HCT116 (cell line): ENCODE results near the gene SUPT4H1.

ENCODE experiments used
- CTCF ChIP-seq, 3 experiments: fragments of 200-600 bp in 1 of 3; sonication (generic) in 1 of 3; IDR thresholded peaks in 2 of 3; conservative IDR thresholded peaks in 1 of 3; 2 replicates each; pipeline ENCODE4 v1.5.1; 2012 to 2017; ENCODE audit warnings: low read depth in 2 of 3, low read length in 2 of 3, antibody characterized with exemption in 1 of 3, borderline replicate concordance in 1 of 3, control low read depth in 1 of 3, mild to moderate bottlenecking in 1 of 3, mixed read lengths in 1 of 3, mixed run types in 1 of 3, moderate library complexity in 1 of 3; ENCODE audit not compliant: insufficient read depth in 1 of 3
- EGR1 ChIP-seq: IDR thresholded peaks from 2 replicates; pipeline ENCODE4 v1.6.1; 2012; ENCODE audit warnings: low read depth
- EZH2 ChIP-seq: fragments of 200-600 bp; sonication (generic); IDR thresholded peaks from 2 replicates; pipeline ENCODE4 v1.6.1; 2017; ENCODE audit warnings: antibody characterized with exemption, mixed run types
- JUND ChIP-seq: IDR thresholded peaks from 2 replicates; pipeline ENCODE4 v1.6.1; 2012
- POLR2A ChIP-seq: IDR thresholded peaks from 2 replicates; pipeline ENCODE4 v1.7.0; 2011; ENCODE audit warnings: borderline replicate concordance; ENCODE audit not compliant: insufficient read depth, insufficient read length; ENCODE audit errors: extremely low read depth
- SP1 ChIP-seq: IDR thresholded peaks from 2 replicates; pipeline ENCODE4 v1.6.1; 2012; ENCODE audit warnings: low read depth
- TF ChIP-seq, protein P1 (sequence below): IDR thresholded peaks from 2 replicates; pipeline ENCODE4 v1.6.1; 2012; ENCODE audit warnings: low read depth

DNA sequence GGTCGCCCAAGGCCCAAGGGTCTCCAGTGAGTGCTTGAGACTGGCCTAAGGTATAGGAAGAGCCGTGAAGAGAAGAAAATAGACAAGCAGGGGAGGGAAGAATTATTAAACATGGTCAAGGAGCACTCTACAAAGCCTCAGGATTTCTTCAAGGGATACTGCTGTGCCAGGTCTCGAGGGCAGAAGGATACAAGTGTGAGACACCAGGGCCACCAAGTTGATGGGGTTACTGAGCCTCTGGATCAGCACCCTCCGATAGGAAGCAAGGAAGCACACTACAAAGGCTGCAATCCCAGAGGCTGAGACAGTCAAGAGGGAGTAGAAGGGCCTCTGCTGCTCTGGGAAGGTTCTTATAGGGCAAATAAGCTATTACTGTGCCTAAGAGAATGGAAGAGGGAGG is 6.5 kb downstream of the SUPT4H1 start:
- TF ChIP-seq EGR1, result no peak
- no peak for TF ChIP-seq CTCF (IDR thresholded peaks at IDR 0.05 in 2 of 3, conservative IDR thresholded peaks at IDR 0.05 in 1 of 3; ENCODE audit: borderline replicate concordance in 1 of 3, insufficient read depth in 1 of 3, low read depth in 2 of 3, low read length in 2 of 3)
- TF ChIP-seq SP1, result no peak
- no peak for TF ChIP-seq POLR2A
- TF ChIP-seq JUND, result no peak
- TF ChIP-seq, protein P1, sequence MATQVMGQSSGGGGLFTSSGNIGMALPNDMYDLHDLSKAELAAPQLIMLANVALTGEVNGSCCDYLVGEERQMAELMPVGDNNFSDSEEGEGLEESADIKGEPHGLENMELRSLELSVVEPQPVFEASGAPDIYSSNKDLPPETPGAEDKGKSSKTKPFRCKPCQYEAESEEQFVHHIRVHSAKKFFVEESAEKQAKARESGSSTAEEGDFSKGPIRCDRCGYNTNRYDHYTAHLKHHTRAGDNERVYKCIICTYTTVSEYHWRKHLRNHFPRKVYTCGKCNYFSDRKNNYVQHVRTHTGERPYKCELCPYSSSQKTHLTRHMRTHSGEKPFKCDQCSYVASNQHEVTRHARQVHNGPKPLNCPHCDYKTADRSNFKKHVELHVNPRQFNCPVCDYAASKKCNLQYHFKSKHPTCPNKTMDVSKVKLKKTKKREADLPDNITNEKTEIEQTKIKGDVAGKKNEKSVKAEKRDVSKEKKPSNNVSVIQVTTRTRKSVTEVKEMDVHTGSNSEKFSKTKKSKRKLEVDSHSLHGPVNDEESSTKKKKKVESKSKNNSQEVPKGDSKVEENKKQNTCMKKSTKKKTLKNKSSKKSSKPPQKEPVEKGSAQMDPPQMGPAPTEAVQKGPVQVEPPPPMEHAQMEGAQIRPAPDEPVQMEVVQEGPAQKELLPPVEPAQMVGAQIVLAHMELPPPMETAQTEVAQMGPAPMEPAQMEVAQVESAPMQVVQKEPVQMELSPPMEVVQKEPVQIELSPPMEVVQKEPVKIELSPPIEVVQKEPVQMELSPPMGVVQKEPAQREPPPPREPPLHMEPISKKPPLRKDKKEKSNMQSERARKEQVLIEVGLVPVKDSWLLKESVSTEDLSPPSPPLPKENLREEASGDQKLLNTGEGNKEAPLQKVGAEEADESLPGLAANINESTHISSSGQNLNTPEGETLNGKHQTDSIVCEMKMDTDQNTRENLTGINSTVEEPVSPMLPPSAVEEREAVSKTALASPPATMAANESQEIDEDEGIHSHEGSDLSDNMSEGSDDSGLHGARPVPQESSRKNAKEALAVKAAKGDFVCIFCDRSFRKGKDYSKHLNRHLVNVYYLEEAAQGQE, result no peak
- TF ChIP-seq EZH2, result no peak
